Right lobe of liver (tissue), 4 donors: ENCODE results near the gene LDAH.

Experiments used
- CTCF ChIP-seq, 4 donors: fragments of 200-600 bp in 3 of 4; fragments of 450-650 bp in 1 of 4; IDR thresholded peaks; one replicate each; pipeline versions ENCODE4 v1.5.1 to v1.8.0; 2016 to 2022; ENCODE audit warnings: antibody characterized with exemption in 4 of 4, mild to moderate bottlenecking in 2 of 4
- POLR2A ChIP-seq: fragments of 450-650 bp; IDR thresholded peaks from one replicate; pipeline ENCODE4 v1.6.1; 2017; ENCODE audit warnings: antibody characterized with exemption, mild to moderate bottlenecking
- donor health status: DM: no; HTN: no; CAD: no.
- donor health status: DM: no; HTN: no; CAD: no.
- donor health status: DM: no; HTN: yes; CAD: no.

DNA sequence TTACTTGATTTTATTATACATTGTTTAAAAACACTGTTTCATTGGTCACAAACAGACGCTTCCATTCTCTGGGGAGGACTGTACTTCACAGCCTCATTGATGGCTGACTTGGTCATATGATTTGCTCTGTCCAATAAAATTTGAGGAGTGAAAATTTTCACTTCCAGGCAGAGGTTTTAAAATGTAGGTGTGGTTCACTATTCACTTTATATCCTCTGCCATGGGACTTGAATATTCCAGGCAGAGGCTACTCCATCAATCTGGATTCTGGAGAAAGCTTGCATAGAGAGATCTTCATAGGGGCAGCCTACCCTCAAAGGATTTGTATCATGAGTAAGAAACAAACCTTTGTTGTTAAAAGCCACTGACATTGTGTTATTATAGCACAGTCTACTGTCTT is 56.7 kb downstream of the LDAH start:
- TF ChIP-seq CTCF (IDR thresholded peaks at IDR 0.05) (no peak), POLR2A (no peak)
